GM21447 (cell line): ENCODE data around the gene NRCAM.

Experiments used
- ATAC-seq: cut with Tn5 transposase; IDR thresholded peaks from one replicate; pipeline ENCODE4 v1.9.1; 2021; ENCODE audit not compliant: unreplicated experiment

NRCAM gene

DNA sequence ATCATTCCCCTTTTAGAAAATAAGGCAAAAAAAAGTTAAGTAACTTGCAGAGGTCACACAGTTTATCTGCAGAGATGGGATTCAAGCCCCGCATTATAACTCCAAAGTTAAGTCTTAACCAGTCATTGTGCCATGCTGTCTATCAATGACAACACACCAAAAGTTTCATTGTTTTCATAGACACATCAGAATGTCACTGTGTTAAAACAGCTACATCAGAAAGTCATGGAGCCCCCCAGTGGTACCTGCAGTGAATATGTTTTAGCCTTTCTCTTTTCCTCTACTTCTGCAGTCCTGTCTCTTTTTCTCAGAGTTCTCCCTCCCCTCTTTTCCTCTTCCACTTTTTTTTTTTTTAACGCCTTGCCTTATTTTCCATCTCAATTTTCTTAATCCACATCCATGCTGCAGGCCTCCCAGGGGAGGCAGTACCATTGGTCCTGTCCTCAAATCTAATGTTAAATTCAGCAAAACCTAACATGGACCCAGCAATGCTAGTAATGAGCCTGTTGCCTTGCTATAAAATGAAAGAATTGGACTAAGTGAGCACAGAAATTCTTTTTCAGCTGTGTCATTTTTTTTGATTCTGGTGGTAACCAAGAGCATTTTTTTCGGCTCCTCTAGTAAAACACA, 3.8 kb upstream of the NRCAM start:
- peak; percentile 51 for ATAC-seq

DNA sequence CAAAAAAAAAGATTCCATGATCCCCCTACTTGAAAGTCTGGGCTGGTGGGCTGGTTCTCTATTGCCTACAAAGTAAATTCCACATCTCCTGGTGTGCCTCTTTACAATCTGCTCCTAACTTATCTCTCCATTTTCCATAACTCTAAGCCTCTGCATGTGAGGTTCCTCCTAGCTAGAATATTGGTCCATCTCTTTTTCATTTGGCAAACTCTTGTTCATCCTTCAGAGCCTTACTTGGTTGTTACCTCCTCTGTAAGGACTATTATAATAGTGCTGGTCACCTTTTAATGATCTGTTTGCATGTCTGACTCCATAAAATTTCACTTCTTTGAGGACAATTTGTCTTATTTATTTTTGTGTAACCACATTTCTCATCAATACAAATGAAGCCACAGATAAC, 1.6 kb upstream of the NRCAM start:
- ATAC-seq: no peak

DNA sequence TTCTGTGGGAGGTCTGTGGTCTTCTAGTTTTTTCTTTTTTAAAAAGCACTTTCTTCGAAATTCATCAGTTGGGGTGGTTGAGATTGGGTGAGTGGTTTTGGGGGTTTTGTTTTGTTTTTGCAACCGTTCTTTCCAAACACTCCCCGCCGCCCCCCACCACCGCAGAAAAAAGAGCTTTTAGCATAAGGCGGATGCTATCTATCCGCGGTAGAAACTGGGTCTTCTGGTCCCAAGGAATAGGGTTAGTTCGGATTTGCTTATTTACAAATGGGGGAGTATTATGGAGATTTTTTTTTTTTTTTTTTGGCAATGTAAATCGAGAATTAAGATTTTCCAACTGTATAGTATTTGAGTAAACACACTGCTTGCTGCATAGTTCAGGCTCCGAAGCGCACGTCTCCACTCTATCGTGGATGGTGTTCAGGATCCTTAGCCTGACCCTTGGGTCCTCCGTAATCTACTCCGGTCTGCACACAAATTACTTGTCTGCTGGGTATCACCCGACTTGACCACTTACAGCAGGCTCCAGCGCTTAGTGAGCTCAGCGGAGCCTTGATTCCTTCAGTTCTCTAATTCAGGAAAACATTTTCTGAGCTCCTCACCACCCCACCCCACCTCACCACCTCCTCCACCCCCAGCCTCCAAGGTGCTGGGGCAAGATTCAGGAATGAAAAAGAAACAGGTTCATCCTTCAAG, 757 bp upstream of the NRCAM start:
- ATAC-seq: no peak

DNA sequence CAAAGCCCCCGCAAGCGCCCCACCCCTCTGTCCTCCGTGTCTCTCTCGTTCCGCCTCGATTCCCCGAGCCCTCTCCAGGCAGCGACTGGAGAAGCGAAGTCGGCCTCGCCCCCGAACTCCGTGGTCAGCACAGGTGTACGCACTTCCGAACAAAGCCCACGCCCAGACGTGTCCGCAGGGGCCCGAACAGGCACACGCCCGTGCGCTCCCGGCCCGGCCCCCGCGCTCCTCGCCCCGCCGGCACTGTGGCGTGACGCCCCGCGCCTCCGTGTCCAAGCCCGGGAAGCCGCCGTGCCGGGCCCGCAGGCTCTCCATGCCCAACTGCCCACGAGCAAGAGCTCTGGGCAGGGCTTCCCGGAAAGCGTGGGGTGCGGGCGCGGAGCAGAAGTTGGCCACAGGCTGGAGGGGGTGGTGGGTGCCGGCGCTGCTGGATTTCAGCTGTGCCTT, 662 bp downstream of the NRCAM start:
- no peak for ATAC-seq

DNA sequence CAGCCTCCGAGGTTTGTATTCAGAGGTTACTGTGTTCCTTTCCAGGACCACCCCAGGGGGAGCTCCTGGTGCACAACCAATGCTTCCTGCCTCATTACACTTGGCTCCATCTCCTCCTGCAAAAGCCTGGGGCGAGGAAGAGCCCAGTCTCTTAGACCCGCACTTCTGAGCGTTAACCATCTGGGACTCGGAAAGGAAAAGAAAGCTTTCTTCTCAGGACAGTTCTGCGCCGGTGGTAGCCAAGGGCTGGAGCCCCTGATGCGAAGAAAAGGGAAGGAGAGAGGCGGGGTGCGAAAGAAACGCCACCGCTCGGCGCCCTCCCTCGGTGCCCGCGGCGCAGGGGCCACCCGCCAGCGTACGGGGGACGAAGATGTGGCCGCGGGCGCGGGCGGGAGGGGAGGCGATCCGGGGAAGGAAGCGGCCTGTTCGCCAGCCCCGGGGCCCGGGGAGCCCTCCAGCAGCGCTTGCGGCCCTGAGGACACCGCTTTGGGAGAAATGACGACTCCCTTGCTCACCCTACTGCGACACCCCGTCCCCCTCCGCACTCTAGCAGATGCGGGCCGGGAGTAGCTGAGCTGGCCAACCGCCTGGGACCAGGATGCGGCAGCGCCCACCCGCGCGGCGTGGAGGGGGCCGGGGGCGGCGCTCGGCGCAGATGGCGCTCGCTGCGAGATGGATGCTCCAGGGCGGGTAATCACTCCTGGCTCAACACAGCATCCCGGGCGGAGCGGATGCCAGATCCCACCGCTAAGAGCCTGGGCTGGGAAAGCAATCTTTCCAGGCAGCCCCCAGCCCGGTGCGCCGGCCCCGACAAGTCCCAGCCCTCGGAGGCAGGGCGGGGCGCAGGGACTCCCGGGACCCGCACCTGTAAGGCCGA, 1.3 kb downstream of the NRCAM start:
- ATAC-seq: no peak

DNA sequence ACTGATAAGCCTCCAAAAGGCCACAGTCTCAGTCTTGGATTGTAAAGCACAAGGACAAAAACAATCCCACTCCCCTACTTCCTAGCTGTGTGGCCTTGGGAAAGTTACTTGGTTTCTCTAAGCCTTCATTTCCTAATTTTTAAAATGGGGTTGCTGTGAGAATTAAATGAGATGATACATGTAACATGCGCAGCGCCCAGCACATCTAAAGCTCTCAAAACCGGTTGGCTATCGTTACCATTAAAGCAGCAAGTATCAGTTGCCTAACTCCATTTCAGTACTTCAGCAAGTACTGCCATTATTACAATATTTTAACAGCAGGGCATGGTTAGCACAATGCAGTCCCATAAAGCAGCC, 1.9 kb downstream of the NRCAM start:
- ATAC-seq: no peak

DNA sequence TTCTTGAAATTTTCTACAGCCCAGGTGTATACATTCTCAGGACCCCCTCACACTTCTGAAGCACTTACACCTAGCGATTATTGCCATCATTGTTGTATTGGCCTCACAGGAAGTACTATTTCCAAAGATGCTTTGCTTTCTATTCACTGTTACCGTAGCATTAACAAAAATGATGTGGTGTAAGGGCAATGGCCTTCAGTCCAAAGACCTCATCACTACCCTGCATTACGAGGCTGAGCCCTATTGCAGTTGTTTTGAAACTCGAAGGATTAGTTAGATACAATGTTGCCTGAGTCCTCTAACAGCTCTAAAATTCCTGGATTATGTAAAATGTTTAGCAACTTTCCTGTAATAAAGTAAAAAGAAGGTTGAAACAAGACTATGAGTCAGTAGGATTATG, 2.9 kb downstream of the NRCAM start:
- ATAC-seq: no peak

DNA sequence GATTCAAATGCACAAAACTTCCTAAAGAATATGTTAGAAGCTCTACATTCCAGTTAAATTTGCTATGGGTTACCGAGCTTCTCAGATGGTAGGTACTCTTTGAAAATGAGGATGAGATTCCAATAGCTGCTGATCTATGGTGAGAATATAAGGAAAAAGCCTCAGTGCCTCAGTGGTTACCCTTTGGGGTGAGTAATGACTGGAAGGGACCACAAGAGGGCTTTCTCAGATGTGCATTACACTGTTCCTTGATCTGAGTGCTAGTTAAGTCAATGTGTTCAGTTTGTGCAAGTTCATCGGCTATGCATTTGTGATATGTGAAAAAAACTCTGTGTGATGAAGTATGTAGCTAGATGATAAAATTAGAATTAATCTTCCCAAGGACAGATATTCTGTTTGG, 3.5 kb downstream of the NRCAM start:
- no peak for ATAC-seq

DNA sequence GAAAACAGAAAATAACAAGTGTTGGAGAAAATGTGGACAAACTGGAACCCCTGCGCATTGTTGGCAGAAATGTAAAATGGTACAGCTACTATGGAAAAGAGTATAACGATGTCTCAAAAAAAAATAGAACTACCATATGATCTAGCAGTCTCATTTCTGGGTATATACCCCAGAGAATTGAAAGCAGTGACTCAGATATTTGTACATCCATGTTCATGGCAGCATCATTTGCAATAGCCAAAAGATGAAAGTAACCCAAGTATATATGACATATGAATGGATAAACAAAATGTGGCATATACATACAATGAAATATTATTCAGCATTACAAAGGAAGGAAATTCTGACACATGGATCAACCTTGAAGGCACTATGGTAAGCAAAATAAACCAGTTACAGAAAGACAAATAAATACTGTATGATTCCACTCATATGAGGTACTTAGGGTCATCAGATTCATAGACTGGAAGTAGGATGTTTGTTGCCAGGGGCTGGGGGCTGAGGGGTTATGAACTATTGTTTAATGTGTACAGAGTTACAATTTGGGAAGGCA, 4.9 kb downstream of the NRCAM start:
- ATAC-seq: no peak

DNA sequence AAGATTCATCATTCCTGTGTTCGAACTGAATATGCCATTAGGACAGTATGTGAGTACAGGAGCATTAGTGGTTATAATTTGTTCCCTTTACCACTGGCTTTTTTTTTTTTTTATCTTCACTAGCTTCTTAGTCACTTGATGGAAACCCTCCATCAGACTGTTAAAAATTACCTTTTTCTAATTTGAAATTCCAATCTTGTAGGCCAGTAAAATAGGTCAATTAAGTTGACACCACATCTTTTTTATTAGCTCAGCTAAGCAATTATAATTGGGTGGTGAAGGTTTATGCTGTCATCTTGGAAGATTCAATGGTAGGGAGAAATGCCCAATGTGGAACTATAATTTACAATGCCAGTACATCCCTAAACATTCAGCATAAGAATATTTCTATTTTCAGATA, 6.1 kb downstream of the NRCAM start:
- ATAC-seq: no peak

DNA sequence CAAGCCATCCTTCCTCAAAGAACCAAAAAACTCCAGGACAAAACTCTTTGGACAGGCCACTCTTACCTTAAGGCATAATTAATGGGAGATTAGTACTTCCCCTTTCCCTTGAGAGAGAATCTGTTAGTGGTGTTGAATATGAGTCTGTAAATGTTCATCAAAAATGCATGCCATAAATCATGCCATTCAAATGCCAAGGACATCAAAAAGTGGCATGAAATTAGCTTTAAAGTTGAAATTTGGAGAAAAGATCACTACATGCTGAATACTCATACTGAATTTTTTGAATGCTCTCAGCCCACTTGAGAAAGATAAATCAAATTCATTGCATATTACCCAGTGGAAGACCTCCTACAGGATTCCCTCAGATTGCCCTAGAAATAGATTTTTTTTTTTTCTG, 6.7 kb downstream of the NRCAM start:
- ATAC-seq: no peak

DNA sequence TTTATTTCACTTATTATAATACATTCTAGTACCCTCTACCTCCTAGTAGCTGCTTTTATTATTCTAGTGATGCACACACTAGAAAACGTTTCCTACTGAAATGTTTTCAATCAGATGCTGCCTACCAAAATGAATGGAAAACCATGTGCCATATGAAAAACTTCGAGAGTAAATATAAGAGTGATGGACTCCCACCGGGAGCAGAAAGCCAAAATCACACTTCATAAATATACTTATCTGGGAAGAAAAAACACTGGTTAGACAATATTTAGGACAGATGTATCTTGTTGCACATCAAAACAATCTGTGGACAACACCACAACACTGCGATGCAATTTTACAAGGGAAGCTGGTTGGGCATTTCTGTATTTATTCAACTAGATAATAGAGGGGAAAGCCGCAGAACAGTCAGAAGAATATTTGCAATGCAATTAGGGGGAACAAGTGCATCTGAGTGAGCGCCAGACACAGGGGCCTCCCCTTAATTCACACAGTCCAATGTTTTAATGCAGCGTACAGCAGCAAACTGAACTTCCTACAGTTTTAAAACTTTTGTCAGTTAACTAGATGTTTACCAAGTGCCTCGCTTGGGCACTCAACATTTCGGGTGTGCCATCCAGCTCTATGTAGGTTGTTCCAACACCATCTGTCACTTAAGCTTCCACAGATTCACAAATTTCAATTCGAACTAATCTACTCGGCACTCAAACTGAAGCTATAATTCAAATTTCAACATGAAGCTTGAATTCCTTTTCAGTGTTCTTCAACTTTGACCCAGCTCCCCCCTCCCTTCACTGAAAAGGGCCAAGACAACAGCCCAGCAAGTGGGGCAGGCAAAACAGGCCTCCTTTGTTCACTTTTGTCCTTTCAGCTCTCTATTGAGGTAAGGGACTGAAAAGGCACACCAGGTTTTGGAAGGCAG, 7.4 kb downstream of the NRCAM start:
- ATAC-seq: no peak

DNA sequence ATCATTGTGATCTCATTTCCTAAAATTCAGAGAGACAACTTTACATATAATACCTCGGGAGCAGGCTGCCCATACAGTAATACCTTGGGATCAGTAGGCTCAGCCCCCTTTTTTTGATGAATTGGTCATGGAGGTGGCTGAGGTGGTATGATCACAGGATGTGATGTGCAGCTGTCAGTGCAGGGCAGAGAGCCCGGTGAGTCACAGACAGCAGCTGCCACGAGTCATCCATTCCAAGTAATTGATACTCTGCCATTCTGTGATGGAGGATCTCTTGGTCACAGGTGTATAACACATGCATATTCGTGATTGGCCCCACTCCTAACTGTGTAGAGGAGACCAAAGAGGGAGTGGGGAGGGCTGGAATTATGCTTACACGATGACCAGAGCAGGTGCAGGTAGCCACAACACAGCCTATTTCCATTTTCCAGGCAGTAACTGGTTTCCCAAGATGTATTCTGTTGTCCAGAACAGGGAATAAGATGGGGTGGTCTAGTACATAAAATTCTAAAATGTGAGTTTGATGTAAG, 14.1 kb downstream of the NRCAM start:
- ATAC-seq: no peak

DNA sequence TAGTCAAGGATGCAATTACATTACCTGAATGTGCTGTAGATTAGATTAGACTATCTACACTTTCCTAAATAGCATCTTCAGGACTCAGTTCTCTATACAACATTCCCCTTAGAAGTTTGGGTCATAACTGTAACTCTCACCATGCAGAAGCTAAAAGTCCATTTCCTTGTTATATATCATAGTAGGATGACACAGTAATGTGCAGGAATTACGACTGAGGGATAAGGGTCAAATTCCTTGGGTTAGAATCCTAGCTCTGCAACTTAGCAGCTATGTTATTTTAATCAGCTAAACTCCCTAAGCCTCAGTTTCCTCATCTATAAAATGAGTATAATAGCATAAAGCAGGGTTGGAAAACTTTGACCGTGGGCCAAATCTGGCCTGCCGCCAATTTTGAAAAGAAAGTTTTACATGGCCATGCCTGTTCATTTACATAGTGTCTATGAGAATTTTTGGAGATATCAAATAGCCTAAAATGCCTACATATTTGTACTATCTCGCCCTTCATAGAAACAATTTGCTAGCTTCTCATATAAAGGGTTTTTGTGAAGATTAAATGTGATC, 14.8 kb downstream of the NRCAM start:
- no peak for ATAC-seq

DNA sequence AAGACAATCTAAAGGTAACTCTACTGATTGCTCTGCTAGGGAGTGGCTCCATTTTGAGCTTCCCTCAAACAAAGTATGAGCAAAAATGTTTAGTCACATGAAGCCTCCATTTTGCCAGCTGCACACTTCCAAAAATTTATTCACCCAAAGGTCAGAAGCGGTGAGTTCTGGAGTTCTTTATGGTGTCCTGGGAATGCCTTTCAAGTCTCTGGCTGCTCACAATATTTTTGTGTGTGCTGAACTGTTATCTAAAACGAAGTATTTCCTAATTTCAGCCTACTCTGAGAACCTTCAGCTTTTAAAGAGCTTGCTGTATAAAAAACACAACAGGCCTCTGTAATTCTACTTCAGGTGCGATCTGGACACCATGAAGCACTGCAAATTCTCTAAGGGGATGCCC, 15.6 kb downstream of the NRCAM start:
- no peak for ATAC-seq

DNA sequence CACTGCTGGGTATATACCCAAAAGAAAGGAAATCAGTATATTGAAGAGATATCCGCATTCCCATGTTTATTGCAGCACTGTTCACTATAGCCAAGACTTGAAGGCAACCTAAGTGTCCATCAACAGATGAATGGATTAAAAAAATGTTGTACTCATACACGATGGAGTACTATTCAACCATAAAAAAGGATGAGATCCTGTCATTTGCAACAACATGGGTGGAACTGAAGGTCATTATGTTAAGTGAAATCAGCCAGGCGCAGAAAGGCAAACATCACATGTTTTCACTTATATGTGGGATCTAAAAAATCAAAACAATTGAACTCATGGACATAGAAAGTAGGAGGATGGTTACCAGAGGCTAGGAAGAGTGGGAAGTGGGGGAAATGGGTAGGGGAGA, 19.3 kb downstream of the NRCAM start:
- no peak for ATAC-seq

DNA sequence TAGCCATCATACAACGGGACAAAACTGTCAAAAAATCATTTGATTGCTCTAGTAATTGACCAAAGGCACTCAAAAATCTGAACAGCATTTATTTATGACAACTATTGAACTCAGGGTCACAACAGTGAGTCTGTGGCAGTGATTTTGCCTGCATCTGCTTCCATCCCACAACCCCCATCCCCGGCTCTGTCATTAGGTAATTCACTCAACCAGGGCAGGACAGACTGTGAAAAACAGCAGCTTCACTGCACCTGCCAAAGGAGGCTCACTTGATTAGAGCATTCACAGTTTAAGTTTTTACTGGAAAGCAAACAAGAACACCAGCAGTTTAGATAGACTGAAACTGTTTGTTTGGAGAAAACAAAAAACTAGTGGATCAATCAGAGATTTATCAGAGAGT, 22.2 kb downstream of the NRCAM start:
- no peak for ATAC-seq

DNA sequence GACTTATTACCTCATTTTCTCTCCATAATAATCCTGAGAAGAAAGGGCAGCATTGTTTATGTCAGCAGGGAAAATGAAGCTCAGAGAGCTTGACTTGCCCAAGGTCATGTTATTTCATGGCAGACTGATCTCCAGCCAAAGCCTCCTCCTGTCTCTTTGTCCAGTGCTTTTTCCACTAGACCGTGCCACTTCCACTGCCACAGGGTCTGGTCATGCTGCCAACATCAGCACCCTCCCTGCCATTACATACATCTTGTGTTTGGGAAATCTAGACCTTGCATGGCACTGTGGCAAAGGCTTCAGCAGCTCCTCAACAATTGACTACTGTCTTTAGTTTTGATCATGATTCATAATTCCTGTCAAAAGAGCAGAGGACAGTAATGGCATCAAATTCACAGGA, 25.1 kb downstream of the NRCAM start:
- ATAC-seq: no peak

DNA sequence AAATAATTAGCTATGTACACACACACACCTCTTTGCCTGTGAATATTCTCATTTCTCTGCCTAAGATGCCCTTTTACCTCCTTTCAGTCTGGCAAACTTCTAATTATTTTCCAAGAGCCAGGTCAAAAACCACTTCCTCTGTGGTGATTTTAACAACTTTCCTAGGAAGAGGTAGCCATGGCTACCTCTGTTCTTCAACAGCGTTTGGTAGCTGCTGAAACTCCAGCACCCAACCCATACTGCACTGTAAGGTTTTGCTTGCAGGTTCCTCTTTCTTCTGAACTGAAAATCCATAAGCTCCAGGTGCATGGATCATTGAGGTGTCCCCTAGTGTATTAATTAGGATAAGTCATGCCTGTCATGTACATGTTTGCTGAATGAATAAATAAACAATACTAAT, 25.6 kb downstream of the NRCAM start:
- ATAC-seq: no peak

DNA sequence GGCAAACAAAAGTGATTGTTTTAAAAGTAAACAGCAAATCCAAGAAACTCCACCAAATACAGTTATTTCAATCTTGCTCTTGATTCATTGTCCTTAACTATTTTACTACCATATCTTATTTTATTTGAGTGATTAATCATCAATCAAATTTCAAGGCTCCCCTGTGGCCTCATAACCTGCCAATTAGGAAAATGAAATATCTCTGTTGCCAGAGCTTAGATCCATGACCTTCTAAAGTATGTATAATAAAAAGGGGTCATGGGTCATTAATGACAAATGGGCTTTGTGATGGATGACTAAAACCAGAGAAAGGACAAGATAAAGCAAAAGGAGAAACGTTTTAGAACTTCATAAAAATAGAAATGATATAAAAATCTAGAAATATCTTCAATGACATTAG, 28.5 kb downstream of the NRCAM start:
- ATAC-seq: no peak
